ENCODE results near the gene SLAMF6.

- TF ChIP-seq CTCF (IDR thresholded peaks at IDR 0.05 in 4 of 5, conservative IDR thresholded peaks at IDR 0.05 in 1 of 5) (no peak), POLR2A (IDR thresholded peaks at IDR 0.05) (no peak)
These were observed 86.1 kb downstream of the SLAMF6 start for GRCh38 chr1:160436966-160437365.

Measured in gastrocnemius medialis (tissue), 4 donors.